K562 (cell line): ENCODE data around the gene CRYBG3. TPM values are rescaled to one million over a fixed set of nuclear protein-coding genes. Genes with fewer than 3 reads are reported as not detected.

ENCODE experiments used
- ATAC-seq: fragments of 200-7000 bp; cut with Tn5 transposase; 3 replicates; pipeline ENCODE4 v1.9.1; 2020; ENCODE audit warnings: moderate library complexity
- BruUV-seq: library from RNA; stranded (reverse); fragments of 400-500 nt; replicated peaks from 2 replicates; lab custom pipeline; 2021; lab: Mats Ljungman, UMichigan
- CTCF ChIA-PET: fragments of 300-600 bp; formaldehyde crosslinking; extraction: SDS; loops from one replicate; lab custom pipeline; 2021; ENCODE audit warnings: low intra/inter-chr PET ratio; lab: Yijun Ruan, JAX
- POLR2A ChIA-PET: fragments of 300-600, 350-650 bp; sonication (Branson Sonifier 250); formaldehyde crosslinking; extraction: SDS; loops from one replicate; lab custom pipeline; 2021; ENCODE audit warnings: antibody characterized with exemption, inconsistent platforms; lab: Yijun Ruan, JAX
- DNase-seq, 4 experiments: peaks; one replicate each; pipeline versions ENCODE4 v3.0.0 to v3.0.0-alpha.2; 2011 to 2018; ENCODE audit warnings: low spot score in 3 of 4, mixed read lengths in 3 of 4; ENCODE audit errors: extremely low read depth in 1 of 4
- FAIRE-seq: peaks from 2 replicates; lab custom pipeline; 2011; peaks lifted over from hg19 to GRCh38; lab: Jason Lieb, UNC
- H2AFZ ChIP-seq: 2 replicates; pipeline ENCODE4 v1.6.0; 2011; ENCODE audit warnings: low read depth, low read length, control low read depth, inconsistent platforms
- H3K27ac ChIP-seq: fragments of 200-600 bp; 3 replicates; pipeline ENCODE4 v1.8.0; 2011; ENCODE audit warnings: low read depth, mild to moderate bottlenecking, control low read depth, inconsistent platforms, low read length, moderate library complexity, mixed read lengths; ENCODE audit errors: extremely low read depth
- H3K27me3 ChIP-seq, 2 experiments: fragments of 300-600 bp in 1 of 2; 2 replicates in 1 of 2; 3 replicates in 1 of 2; pipeline versions ENCODE4 v1.6.0 to v1.8.0; 2011; ENCODE audit warnings: inconsistent platforms in 2 of 2, low read length in 2 of 2, mild to moderate bottlenecking in 1 of 2, mixed read lengths in 1 of 2, moderate library complexity in 1 of 2; ENCODE audit not compliant: control insufficient read depth in 2 of 2, insufficient read depth in 2 of 2
- H3K36me3 ChIP-seq: fragments of 300-600 bp; 3 replicates; pipeline ENCODE4 v1.8.0; 2011; ENCODE audit warnings: mild to moderate bottlenecking, low read length, inconsistent platforms; ENCODE audit not compliant: control insufficient read depth, insufficient read depth
- H3K4me1 ChIP-seq, 2 experiments: fragments of 200-600 bp in 1 of 2; replicated peaks in 1 of 2; 2 replicates in 1 of 2; 3 replicates in 1 of 2; pipeline versions ENCODE4 v1.5.1 to v1.8.0; 2011; ENCODE audit warnings: inconsistent platforms in 2 of 2, low read length in 2 of 2, mild to moderate bottlenecking in 1 of 2, mixed read lengths in 1 of 2, moderate library complexity in 1 of 2; ENCODE audit not compliant: control insufficient read depth in 2 of 2, insufficient read depth in 2 of 2
- H3K4me2 ChIP-seq: 2 replicates; pipeline ENCODE4 v1.6.1; 2011; ENCODE audit warnings: low read length, control low read depth, inconsistent platforms, mixed read lengths; ENCODE audit not compliant: insufficient read depth
- H3K4me3 ChIP-seq: fragments of 200-600 bp; sonication (generic), shearing (Covaris generic); 2 replicates; pipeline ENCODE4 v1.5.1; 2016; ENCODE audit warnings: control low read depth, inconsistent platforms
- H3K79me2 ChIP-seq: fragments of 200-600 bp; 3 replicates; pipeline ENCODE4 v1.8.0; 2011; ENCODE audit warnings: low read length, inconsistent platforms; ENCODE audit not compliant: control insufficient read depth, insufficient read depth
- H3K9ac ChIP-seq, 2 experiments: 2 replicates each; pipeline versions ENCODE4 v1.6.0 to v1.6.1; 2011; ENCODE audit warnings: low read depth in 2 of 2, low read length in 2 of 2, control low read depth in 1 of 2, inconsistent platforms in 1 of 2, mild to moderate bottlenecking in 1 of 2, mixed read lengths in 1 of 2; ENCODE audit not compliant: insufficient read depth in 1 of 2
- H3K9me1 ChIP-seq: one replicate; pipeline ENCODE4 v1.6.0; 2011; ENCODE audit warnings: inconsistent platforms, mild to moderate bottlenecking, low read length, moderate library complexity; ENCODE audit not compliant: control insufficient read depth, insufficient read depth
- H3K9me3 ChIP-seq: replicated peaks from 2 replicates; pipeline ENCODE4 v1.5.1; 2011; ENCODE audit warnings: low read depth, low read length, inconsistent platforms; ENCODE audit not compliant: control insufficient read depth, insufficient read depth
- H4K20me1 ChIP-seq: replicated peaks from 2 replicates; pipeline ENCODE4 v1.6.1; 2011; ENCODE audit warnings: low read length, inconsistent platforms, mixed read lengths; ENCODE audit not compliant: control insufficient read depth, insufficient read depth
- NFXL1 ChIP-seq: fragments of 450-650 bp; formaldehyde crosslinking; IDR thresholded peaks from 2 replicates; pipeline ENCODE4 v1.4.0; 2021; ENCODE audit warnings: mild to moderate bottlenecking
- SIN3A ChIP-seq, 2 experiments: fragments of 150-350 bp in 1 of 2; IDR thresholded peaks; 2 replicates each; pipeline ENCODE4 v1.6.1; 2011 to 2016; ENCODE audit warnings: borderline replicate concordance in 2 of 2, low read depth in 2 of 2, low read length in 2 of 2, mild to moderate bottlenecking in 2 of 2, moderate library complexity in 2 of 2; ENCODE audit not compliant: control insufficient read depth in 1 of 2
- ZNF318 ChIP-seq, 2 experiments: fragments of 450-650 bp; IDR thresholded peaks; 2 replicates each; pipeline ENCODE4 v1.6.1; 2016; ENCODE audit warnings: mild to moderate bottlenecking in 2 of 2, borderline replicate concordance in 1 of 2, low read depth in 1 of 2, moderate library complexity in 1 of 2
- in situ Hi-C: fragments of 300-500 bp; cut with MboI; formaldehyde crosslinking; loops from 4 replicates; pipeline ENCODE4 v1.15.0; 2018; ENCODE audit warnings: inconsistent platforms, mixed read lengths
- intact Hi-C: fragments of 100-400 bp; cut with micrococcal nuclease; formaldehyde crosslinking; loops from 2 replicates; pipeline ENCODE4 v1.14.2; 2022
- polyA plus RNA-seq, 8 experiments: library from polyadenylated mRNA; depleted of rRNA in 4 of 8; stranded (reverse) in 5 of 8; unstranded in 3 of 8; fragments of >200 nt; fragmentation: Nextera tagmentation in 2 of 8; fragmentation: Illumina TruSeq in 1 of 8; extraction: Ambion mirVana in 2 of 8; extraction: Trizol in 1 of 8; gene quantifications; 2 replicates each; pipeline versions ENCODE4 v1.2.1 to v1.2.3, GENCODE V29; 2011 to 2014; ENCODE audit warnings: inconsistent platforms in 1 of 8, missing spikeins in 1 of 8
- total RNA-seq, 7 experiments: library from RNA; depleted of rRNA in 6 of 7; stranded (reverse); fragments of >200 nt in 6 of 7; fragmentation: Illumina TruSeq in 2 of 7; extraction: Trizol in 2 of 7; gene quantifications; 2 replicates each; pipeline versions ENCODE4 v1.2.1 to v1.2.3, GENCODE V29; 2011 to 2021; ENCODE audit warnings: low replicate concordance in 1 of 7
- TF ChIP-seq, protein P1 (sequence below): sonication (generic); formaldehyde crosslinking; IDR thresholded peaks from 2 replicates; pipeline ENCODE4 v1.8.1; 2023; ENCODE audit warnings: mild to moderate bottlenecking, missing genetic modification reagents, moderate library complexity
- TF ChIP-seq, protein P2 (sequence below): sonication (generic); formaldehyde crosslinking; IDR thresholded peaks from 2 replicates; pipeline ENCODE4 v1.8.0; 2023; ENCODE audit warnings: mild to moderate bottlenecking, missing genetic modification reagents

The CRYBG3 gene
- total and polyA plus RNA-seq, 9 of the 15 experiments (the other 6 are each of a cell fraction or from before 2014, with no cell fraction given), result 0.08 to 0.72 (median 0.18) TPM

- in situ Hi-C loops (no loop called here), intact Hi-C loops (no loop called here)
- CTCF ChIA-PET, result no interaction called here
- DNase-seq (no peak), ATAC-seq (no peak), FAIRE-seq (no peak)
- TF ChIP-seq NFXL1 (CRISPR knock-in tag) (no peak), ZNF318 (IDR thresholded peaks at IDR 0.05; ENCODE audit: borderline replicate concordance in 1 of 2, low read depth in 1 of 2) (no peak), SIN3A (IDR thresholded peaks at IDR 0.05; ENCODE audit: borderline replicate concordance in 2 of 2, control insufficient read depth in 1 of 2, low read depth in 2 of 2, low read length in 2 of 2) (no peak)
- TF ChIP-seq, protein P1, sequence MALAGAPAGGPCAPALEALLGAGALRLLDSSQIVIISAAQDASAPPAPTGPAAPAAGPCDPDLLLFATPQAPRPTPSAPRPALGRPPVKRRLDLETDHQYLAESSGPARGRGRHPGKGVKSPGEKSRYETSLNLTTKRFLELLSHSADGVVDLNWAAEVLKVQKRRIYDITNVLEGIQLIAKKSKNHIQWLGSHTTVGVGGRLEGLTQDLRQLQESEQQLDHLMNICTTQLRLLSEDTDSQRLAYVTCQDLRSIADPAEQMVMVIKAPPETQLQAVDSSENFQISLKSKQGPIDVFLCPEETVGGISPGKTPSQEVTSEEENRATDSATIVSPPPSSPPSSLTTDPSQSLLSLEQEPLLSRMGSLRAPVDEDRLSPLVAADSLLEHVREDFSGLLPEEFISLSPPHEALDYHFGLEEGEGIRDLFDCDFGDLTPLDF (CRISPR knock-in tag), result no peak
- TF ChIP-seq, protein P2, sequence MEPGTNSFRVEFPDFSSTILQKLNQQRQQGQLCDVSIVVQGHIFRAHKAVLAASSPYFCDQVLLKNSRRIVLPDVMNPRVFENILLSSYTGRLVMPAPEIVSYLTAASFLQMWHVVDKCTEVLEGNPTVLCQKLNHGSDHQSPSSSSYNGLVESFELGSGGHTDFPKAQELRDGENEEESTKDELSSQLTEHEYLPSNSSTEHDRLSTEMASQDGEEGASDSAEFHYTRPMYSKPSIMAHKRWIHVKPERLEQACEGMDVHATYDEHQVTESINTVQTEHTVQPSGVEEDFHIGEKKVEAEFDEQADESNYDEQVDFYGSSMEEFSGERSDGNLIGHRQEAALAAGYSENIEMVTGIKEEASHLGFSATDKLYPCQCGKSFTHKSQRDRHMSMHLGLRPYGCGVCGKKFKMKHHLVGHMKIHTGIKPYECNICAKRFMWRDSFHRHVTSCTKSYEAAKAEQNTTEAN (CRISPR knock-in tag), result no peak
- H3K36me3 ChIP-seq, result no peaks in the 10 kb centered on the region
- H2AFZ ChIP-seq, result no peak overlapping the region
- no peaks in the 10 kb centered on the region for H3K79me2 ChIP-seq
- H3K9ac ChIP-seq, result no peak overlapping the region
- BruUV-seq, result no TSS peak
- H3K9me1 ChIP-seq, result no peaks in the 10 kb centered on the region
- H3K27me3 ChIP-seq, result no peaks in the 10 kb centered on the region
- POLR2A ChIA-PET, result no interaction called here
- H4K20me1 ChIP-seq, result no peaks in the 10 kb centered on the region
- H3K4me3 ChIP-seq, result no peak overlapping the region
- H3K4me1 ChIP-seq, result peaks cover 0 to 13% of the 10 kb centered on the region in 2 experiments; a peak in 2 of 5 replicates
- H3K27ac ChIP-seq, result no peak overlapping the region
- no peak overlapping the region for H3K4me2 ChIP-seq
- H3K9me3 ChIP-seq, result no peaks in the 10 kb centered on the region
These were observed 105.9 kb downstream of the CRYBG3 start for GRCh38 chr3:97927704-97928103.
